ENCODE measurements around the gene ASIC1.

DNA sequence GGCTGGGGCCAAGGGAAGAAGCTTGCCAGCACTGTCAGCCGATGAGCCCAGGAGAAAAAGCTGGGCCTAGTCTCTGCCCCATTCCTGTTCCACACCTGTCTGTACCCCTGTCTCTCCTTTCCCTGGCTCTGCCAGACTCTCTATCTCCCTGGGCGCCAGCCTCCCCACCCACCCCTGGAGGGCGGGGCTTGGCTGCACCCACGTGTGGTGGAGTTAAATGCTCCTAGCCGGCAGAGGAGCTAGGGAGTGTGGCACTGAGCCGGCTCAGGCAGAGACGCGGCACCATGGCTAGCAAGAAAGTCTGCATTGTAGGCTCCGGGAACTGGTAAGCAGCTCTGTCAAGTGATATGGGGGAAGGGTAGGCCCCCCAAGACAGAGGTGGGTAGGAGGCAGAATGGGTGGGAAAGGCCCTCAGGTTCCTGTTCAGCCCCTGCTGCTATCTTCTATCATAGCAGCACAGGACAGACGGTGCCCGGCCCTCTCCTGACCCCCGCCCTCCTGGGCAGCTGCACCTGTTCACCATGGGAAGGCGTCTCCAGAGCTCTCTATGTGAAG is 46.4 kb downstream of the ASIC1 start, which contains the start of gene GPD1:
- TF ChIP-seq CTCF (conservative IDR thresholded peaks at IDR 0.05; ENCODE audit: low read length) (no peak), EZH2phosphoT487 (IDR thresholded peaks at IDR 0.05; ENCODE audit: borderline replicate concordance) (no peak)
